CD1c-positive myeloid dendritic cell (primary cell): ENCODE results near the gene DISC1.
A peak's percentile ranks its signal among the peaks of the same experiment; 100 is the strongest.
"Not testable (repeated sequence)": the region's sequence is repeated elsewhere in the genome, so short reads cannot be mapped to it uniquely, and the experiment has no call there.

Experiments
- DNase-seq: peaks from one replicate; pipeline ENCODE4 v3.0.0-alpha.2; 2016; ENCODE audit errors: extremely low spot score

Gene DISC1

DNA sequence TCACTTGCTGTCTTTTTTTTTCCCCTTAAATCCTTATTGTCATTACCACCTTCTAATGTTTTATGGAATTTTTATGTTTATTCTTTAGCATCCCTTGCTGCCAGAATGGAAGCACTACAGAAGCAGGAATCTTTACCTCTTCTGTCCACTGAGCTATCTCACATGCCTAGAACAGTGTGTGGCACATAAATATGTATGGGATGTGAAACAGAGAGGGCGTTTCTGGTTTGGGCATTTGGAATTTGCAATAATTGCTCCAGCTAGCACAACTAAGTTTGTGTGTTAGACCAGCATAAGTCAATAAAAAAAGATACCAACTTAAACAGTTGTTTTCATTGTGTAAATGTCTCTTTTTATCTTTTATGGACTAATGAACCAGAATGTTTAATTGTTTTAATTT, 330.8 kb downstream of the DISC1 start:
- no peak for DNase-seq

DNA sequence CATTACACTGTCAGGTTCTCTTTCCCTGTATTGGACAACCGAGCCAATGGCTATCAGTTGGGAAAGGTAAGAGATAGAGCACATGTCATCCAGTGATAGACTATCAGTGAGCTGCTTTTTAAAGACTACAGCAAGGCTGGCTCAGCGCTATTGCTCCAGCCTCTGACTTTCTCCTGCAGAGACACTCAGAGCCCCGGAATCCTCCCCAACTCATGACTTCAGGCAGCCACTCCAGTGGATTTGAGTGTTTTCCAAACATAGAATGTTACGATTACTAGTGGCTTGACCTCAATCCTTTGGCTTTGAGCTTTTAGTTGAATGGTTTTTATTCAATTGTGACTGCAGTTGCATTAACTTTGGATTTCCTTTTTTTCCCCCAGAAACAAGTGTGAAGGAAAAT, 331.9 kb downstream of the DISC1 start:
- DNase-seq: no peak

DNA sequence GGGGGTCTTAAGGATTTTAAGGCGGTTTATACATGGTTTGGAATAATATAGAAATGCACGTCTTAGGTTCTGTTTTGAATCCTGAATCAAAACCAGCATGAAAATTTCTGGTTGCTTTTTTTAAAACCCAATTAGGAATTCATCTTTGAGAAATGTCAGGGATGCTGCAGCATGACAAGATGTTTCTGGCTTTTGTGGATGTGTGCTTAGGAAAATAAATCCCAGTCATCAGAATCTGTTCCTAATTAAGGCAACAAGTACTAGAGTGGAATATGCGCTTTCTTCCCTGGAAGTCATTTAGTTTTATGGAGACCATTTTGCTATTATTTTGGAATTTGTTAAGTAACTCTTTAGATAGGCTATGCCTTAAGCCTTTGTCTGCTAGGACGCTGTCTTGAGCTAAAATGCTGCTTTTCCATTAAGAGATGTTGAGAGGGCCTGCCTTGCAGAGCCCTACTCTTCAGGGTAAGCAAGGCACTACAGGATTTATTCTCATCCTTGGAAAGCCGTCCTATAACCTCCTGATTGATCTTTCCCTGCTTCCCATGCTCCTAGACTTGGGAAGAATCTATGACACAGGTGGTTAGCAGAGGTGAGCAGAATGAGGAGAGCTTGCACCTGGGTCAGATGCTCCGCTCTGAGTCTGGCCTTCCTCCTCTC, 332.8 kb downstream of the DISC1 start:
- DNase-seq: no peak

DNA sequence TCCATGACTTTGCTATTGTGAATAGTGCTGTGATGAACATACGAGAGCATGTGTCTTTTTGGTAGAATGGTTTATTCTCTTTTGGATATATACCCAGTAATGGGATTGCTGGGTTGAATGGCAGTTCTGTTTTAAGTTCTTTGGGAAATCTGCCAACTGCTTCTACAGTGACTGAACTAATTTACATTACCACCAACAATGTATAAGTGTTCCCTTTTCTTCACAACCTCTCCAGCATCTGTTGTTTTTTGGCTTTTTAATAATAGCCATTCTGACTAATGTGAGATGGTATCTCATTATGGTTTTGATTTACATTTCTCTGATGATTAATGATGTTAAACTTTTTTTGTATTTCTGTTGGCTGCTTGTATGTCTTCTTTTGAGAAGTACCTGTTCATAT, 335.2 kb downstream of the DISC1 start:
- not testable (repeated sequence) for DNase-seq

DNA sequence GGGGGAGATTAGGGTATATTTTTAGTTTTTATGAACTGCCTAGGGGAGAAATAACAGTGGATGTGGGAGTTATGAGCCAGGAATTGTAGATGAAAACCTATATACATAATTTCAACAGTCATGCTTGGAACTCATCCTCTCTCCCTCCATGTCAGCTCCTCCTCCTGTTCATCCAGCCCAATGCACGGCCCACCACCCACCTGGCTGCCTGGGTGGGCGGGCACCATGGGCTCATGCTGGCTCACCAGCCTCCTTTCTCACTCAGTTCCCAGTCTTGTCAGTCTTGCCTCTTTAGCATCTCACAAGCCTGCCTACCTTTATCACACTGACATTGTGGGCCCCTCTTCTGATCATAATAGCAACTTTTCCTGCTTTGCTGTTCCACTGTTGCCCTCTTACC, 336.0 kb downstream of the DISC1 start:
- DNase-seq: no peak

DNA sequence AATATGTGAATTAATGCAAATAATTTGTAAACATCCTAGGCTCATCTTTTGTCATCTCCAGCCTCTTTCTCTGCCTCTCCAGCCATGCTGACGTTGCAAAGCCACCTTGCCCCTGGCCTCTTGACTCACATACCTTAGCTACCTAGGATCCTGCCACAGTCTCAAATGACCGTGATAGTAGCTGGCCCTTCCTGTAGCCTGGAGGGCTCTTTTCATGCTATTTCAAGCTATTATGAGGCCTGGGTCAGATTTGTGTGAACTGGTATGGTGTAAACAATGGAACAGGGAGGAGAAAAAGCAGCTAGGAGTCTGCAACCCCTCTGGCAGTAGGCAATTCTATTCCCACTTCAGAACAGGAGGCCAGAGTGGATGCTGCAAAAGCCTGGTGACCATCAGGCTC, 337.7 kb downstream of the DISC1 start:
- DNase-seq: no peak

DNA sequence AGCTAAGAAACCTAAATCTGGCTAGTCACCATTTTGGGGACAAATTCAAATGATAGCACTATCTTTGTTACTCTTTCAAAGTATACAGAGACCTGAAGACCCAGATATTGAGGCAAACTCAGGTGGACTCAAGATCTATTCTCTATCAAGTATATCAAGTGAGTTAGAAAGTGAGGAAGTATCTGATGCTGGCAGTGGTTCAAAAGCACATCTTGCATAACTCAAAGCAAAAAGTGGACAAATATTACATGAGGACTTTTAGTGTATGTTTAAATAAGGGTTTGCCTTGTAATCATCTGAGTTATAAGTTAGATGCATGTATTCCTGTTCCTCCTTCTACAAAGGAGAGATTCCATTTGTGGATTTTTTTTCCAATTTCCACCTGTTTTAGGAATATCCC, 338.4 kb downstream of the DISC1 start:
- DNase-seq: peak; percentile 40

DNA sequence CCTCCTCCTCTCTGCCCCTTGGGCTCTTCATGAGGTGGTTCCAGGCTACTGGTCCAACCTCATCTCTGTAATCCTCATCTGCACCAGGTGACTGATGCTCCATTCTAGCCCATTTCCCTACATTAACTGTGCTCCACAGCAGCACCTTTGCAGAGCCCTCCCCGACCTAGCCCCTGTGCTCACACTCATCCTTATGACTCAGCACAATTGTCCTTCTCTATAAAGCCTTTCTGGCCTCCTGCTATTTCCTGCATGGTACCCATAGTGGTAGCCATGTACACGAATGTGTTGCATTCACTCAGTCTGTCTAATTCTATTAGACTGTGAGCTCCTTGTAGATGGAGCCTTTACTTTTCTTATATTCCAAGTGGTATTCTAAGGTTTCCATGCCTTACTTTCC, 339.0 kb downstream of the DISC1 start:
- no peak for DNase-seq

DNA sequence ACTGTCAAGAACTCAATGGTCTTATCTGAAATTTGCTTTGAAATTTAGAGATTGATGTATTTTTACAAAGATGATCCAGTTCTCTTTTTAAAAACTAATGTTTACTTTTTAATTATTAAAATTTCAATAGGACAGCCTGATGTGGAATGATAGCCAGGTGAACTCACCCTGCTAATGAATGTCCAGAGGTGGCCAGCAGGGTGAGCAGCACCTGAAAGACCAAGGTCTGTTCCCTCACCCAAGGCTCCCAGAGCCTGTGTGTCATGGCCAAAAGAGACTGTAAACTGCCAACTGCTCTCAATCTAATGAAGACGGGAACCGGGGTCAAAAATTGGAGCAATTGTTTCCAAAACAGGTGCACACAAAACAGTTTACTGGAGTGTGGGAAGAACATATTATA, 340.4 kb downstream of the DISC1 start:
- no peak for DNase-seq

DNA sequence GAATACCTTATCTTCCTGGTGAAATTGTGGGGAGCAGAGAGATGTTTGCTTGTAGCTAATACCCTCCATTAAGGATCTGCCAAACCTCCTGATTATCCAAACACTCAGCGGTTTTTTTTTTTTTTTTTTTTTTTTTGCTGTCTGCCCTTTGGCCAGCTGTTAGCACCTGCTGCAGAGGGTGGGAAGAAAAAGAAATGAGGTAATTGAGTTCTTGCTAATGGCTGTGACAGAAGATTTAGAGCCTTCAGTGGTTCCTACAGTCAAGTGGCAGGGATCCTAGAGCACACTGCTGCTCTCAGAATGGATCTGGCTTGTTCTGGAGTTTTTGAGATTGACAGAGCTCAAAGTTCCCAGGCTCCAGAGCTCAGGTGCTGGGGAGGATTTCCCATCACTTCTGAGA, 342.5 kb downstream of the DISC1 start:
- no peak for DNase-seq

DNA sequence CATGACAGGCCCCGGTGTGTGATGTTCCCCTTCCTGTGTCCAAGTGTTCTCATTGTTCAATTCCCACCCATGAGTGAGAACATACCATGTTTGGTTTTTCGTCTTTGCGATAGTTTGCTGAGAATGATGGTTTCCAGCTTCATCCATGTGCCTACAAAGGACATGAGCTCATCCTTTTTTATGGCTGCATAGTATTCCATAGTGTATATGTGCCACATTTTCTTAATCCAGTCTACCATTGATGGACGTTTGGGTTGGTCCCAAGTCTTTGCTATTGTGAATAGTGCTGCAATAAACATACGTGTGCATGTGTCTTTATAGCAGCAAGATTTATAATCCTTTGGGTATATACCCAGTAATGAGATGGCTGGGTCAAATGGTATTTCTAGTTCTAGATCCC, 343.2 kb downstream of the DISC1 start:
- DNase-seq: not testable (repeated sequence)

DNA sequence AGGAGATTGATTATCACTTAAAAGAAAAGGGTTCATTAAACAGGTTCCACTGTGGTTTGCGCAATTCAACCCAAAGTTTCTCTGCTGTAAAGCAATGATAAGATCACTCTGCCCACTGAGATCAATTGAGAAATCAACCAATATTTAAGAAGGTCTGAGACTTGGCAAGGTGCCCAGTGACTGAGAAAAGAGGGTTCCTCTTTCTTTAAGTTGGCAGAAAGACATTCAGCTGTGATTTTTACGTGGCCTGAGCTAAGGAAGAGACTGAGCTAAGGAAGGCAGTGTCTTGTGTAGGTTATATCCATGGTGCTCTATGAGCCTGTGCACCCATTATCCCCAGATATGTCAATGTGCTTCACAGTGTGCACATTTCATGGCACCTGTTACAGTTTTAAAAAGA, 344.1 kb downstream of the DISC1 start:
- DNase-seq: peak; percentile 93

DNA sequence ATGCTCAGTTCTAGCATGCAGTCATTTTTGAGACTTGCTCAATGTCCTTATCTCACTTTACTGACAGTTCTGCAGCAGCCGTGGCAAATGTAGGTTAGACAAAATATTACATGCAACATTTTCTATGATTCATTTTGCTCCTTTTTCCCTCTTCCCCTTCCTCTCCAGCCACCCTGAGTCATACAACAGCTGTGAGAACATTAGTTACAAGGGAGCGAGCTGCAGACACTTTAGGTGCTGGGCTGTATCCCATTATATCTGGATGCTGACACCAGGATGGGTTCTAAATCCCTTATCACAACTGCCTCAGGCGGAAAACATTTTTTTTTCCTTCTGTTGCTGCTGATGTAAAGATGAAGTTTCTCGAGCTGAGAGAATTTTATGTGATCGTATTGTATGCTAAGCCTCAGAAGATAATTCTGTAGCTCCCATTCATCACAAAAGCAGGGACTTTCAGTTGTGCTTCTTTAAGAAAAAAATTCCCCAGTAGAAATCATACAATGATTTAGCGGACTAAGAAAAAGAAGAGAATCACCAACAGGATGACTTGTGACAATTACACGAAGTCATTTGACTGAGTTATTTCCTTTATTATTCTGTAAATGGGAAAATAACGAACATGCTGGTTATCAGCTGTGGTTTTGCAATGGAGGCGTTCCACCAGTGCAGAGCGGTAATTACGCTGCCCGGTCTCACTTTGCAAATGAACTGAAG, 345.0 kb downstream of the DISC1 start:
- DNase-seq: peak; percentile 83

DNA sequence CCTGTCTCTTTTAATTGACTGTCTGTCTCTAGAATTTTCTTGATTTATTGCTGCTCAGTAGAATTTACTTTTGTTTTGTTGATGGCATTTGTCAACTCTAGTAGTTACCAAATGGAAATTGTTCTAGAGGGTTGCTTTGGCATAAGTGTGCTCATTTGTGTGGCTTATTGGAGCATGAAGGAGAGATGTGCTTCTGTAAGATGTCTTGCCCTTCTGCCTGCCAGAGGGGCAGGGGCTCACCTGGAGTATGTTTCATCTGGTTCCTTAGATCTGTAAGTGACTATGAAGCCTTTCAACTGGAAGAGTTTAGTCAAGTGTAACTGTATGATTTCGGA, 345.5 kb downstream of the DISC1 start:
- no peak for DNase-seq

DNA sequence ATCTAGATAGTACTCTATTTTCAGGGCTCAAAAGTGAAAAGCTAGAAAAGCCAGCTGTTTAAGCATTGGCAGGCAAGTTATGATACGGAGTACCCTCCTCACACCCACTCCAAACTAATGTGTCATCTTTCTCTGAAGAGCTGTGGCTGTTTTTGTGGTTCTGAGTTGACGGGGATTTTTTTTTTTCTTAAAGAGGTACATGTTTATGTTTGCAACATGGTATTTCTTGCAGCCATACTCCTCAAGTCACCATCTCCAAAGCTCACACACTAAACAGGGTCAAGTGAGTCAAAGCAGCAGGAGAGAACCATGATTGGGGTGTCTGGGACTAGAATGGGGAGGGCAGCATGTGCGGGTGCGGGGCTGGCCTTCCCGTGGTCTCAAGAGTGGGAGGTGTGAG, 347.2 kb downstream of the DISC1 start:
- peak; percentile 59 for DNase-seq

DNA sequence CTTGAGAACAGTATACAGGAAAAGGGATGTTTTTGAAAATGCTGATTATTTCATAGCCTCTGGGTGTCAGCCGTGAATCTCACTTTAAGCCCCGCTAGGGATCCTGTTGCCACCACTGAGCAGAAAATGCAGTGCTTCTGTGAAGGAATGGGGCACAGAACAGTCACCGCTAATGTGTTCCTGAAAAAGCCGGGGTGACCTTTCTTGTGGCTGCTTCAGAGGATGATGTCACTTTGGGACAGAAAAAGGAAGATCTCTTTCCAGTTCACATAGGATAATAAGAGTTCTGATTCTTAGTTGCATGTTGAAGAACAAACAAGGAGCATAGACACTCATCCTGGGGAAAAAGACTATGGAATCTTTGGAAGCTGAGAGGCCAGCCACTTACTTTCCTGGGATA, 349.6 kb downstream of the DISC1 start:
- peak; percentile 45 for DNase-seq

DNA sequence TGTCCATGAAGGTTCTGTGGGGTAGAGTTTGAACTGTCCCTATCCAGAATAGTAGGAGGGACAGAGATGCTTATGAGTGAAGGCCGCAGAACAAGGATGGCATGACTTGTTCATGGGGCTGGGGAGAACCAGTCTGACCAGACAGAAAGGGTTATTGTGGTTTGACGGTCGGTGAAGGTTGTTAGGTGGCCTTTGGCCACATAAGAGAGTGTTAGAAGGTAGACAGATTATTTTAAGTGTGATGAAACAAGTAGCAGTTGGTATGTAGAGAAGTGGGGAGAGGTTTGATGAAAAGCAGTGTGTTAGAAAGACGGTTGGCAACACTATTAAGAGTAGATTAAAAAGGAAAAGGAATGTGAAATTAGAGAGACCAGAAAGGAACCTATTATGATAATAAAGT, 355.1 kb downstream of the DISC1 start:
- DNase-seq: no peak

DNA sequence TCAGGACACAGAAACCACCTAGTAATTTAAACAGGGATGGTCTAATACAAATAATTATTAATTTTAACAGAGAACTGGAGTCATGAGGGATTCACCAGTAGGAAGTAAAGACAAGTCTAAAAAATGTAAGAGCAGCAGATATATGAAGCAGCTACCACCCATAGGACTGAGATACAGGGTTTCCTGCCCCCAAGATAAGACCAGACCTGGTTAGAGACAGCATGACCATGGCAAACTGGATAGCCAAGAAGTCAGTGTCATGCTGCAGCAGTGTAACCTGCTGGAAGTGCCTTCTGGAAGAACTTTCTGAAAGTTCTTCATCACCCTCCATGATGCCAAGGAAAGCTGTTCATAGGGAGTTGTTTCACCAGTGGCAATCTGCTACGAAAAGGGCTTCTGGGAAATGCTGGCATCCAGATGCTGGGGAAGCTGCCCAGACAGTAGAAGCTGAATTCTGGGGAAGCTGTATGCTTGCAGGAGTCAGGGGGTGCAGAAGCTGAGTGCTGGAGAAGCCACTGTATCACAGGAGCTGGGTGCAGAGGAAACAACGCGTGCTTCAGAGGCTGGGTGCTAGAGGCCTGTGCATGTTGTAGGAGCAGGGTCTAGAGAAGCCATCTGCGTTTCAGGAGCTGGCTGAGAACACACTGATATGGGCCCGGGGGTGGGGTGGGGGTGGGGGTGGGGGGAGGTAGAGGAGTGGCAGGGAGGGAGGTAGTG, 356.4 kb downstream of the DISC1 start:
- no peak for DNase-seq

DNA sequence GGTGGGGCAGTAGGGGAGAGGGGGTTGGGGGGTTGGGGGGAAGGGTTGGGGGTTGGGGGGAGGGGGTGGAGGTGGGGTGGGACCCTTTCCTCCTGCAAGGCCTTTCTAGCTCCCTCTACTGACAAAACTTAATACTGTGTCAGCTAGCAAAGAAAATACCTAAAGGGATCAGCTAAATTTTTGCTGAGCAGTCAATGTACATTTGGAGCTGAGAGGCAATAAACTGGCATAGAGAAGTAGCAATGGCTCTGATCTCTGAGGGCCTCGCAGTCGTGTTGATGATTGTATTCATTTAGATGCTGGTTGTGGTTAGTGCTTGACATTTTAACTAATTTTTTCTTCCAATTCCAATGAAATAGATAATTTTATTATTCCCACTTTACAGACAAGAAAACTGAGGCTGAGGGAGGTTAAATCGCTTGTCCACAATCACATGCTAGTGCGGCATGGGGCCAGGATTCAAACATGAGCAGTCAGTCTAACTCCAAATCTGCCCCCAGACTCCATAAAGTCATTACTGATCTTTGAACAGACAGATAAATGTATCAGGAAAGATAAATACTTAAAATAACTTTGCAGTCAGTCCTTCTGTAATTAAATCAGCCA, 357.1 kb downstream of the DISC1 start:
- DNase-seq: no peak

DNA sequence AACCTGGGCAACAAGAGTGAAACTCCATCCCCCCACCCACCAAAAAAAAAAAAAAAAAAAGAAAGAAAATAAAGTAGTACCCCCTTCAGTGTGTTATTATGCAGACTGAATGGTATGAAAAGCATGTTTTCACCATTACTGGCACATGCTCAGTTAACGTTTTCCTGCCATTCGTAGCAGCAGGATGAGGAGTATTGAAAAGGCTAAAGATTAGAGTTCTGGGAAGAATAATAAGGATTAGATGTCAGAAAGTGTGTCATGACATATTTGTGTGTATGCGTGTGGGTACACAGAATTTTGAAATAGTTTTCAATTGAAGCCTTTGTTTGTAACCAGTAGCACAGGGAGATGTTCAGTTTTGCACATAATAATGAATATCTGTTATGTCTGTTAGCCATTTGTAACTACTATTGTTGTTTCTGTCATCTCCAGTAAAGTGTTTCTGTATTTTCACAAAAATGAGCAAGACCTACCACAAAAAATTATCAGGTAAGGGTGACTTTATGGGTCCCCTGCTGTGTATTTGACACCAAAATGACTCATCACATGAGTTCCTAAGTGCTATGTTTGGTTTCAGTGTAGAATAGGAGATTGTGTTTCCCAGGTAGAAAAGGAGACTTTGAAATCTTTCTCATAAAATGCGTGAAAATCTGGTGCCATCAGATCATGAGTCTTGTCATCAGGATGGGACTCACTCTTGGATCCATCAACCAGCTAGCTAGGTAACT, 358.9 kb downstream of the DISC1 start:
- DNase-seq: no peak

DNA sequence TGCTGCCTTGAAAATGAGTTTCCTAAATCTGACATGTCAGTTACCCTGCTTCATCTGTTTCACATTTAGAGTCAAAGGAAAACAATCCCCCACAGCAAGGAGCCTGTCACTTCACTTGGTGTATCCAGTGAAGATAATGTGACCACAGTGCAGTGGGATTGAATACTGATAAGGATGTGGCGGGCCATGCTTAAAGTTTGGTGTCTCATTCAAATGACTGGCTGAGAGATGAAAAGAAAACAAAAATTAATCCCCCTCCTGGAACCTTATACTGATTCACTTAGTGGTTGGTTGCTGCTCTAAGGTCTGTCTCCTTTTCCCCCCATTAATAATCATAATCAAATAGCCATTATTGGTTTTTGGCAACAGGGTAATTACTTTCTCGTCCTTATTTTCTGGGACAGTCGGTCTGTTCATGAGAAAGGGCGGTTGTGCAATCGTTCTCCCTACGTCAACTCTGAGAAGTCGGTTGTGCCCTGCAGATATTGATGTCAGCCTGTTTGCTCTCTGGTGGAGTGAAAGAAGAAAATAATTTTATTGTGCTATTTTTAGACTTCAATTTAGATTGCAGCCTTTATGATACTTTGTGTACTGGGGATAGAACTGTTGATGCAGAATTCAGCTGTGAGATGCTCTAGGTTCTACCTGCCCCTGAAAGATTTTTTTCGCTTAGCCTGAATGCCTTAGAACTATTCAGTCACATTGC, 360.2 kb downstream of the DISC1 start:
- DNase-seq: no peak

DNA sequence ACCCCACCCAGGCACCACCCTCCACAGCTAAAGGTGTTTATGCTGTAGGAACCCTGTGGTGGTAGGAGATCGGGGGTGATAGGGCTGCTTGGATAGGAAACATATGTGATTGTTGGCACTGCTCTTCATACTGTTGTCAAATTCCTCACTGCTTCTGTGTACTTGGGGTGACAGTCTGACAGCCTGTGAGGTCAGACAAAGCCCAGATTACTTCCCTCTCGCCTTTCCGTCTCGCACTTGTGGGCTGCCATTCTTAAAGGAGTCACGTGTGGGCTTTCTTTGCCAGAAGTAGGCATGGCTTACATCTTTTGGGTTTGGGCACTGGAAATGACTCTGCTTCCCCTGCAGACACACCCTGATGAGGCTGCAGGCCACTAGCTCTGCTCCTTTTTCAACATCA, 363.8 kb downstream of the DISC1 start:
- DNase-seq: peak; percentile 13
